ENCODE data around the gene HSPB6.

The HSPB6 gene

GRCh38 chr19:35734273-35734672 is 22.6 kb downstream of the HSPB6 start:
- DNase-seq (no peak), ATAC-seq (ENCODE audit: insufficient read depth, low read depth) (no peak)
- TF ChIP-seq CTCF (IDR thresholded peaks at IDR 0.05; ENCODE audit: borderline replicate concordance, extremely low read depth, low read length, poor library complexity, severe bottlenecking) (no peak), EZH2 (IDR thresholded peaks at IDR 0.05; ENCODE audit: borderline replicate concordance, low read depth, low read length, severe bottlenecking) (no peak)
- Histone ChIP-seq H2AFZ (ENCODE audit: low read depth, low read length) (no peak overlapping the region), H3K9ac (ENCODE audit: low read depth, low read length) (no peak overlapping the region), H4K20me1 (ENCODE audit: insufficient read depth, low read length) (peaks cover 41% of the 10 kb centered on the region), H3K79me2 (ENCODE audit: insufficient read depth, low read length) (no peaks in the 10 kb centered on the region), H3K9me3 (ENCODE audit: insufficient read depth, low read length, severe bottlenecking) (no peaks in the 10 kb centered on the region), H3K36me3 (ENCODE audit: insufficient read depth, low read length) (peaks cover 95% of the 10 kb centered on the region), H3K4me1 (ENCODE audit: insufficient read depth, low read length) (peaks cover 3% of the 10 kb centered on the region), H3K27me3 (ENCODE audit: insufficient read depth, low read length, poor library complexity) (no peaks in the 10 kb centered on the region), H3K27ac (ENCODE audit: low read length) (no peak overlapping the region), H3K4me3 (ENCODE audit: low read depth in 1 of 2, low read length in 2 of 2) (no peak overlapping the region), H3K4me2 (ENCODE audit: insufficient read depth, low read length) (no peak overlapping the region)

- Histone ChIP-seq H3K79me2 (ENCODE audit: insufficient read depth, low read length) (no peaks in the 10 kb centered on the region), H4K20me1 (ENCODE audit: insufficient read depth, low read length) (peaks cover 41% of the 10 kb centered on the region), H3K27ac (ENCODE audit: low read length) (no peak overlapping the region), H3K36me3 (ENCODE audit: insufficient read depth, low read length) (peaks cover 95% of the 10 kb centered on the region), H3K9ac (ENCODE audit: low read depth, low read length) (no peak overlapping the region), H3K9me3 (ENCODE audit: insufficient read depth, low read length, severe bottlenecking) (no peaks in the 10 kb centered on the region), H2AFZ (ENCODE audit: low read depth, low read length) (no peak overlapping the region), H3K27me3 (ENCODE audit: insufficient read depth, low read length, poor library complexity) (no peaks in the 10 kb centered on the region), H3K4me1 (ENCODE audit: insufficient read depth, low read length) (no peaks in the 10 kb centered on the region), H3K4me2 (ENCODE audit: insufficient read depth, low read length) (no peak overlapping the region), H3K4me3 (ENCODE audit: low read depth in 1 of 2, low read length in 2 of 2) (no peak overlapping the region)
- no peak for DNase-seq
- TF ChIP-seq EZH2 (IDR thresholded peaks at IDR 0.05; ENCODE audit: borderline replicate concordance, low read depth, low read length, severe bottlenecking) (no peak), CTCF (IDR thresholded peaks at IDR 0.05; ENCODE audit: borderline replicate concordance, extremely low read depth, low read length, poor library complexity, severe bottlenecking) (no peak)
- ATAC-seq (ENCODE audit: insufficient read depth, low read depth), result no peak
Observed at GRCh38 chr19:35733180-35734125, 23.4 kb downstream of the HSPB6 start.

GRCh38 chr19:35732540-35733179 is 24.2 kb downstream of the HSPB6 start:
- H4K20me1 ChIP-seq (ENCODE audit: insufficient read depth, low read length), result peaks cover 44% of the 10 kb centered on the region
- H3K4me1 ChIP-seq (ENCODE audit: insufficient read depth, low read length), result no peaks in the 10 kb centered on the region
- no peaks in the 10 kb centered on the region for H3K9me3 ChIP-seq (ENCODE audit: insufficient read depth, low read length, severe bottlenecking)
- no peak overlapping the region for H3K27ac ChIP-seq (ENCODE audit: low read length)
- no peak for DNase-seq
- TF ChIP-seq CTCF (IDR thresholded peaks at IDR 0.05; ENCODE audit: borderline replicate concordance, extremely low read depth, low read length, poor library complexity, severe bottlenecking), result no peak
- TF ChIP-seq EZH2 (IDR thresholded peaks at IDR 0.05; ENCODE audit: borderline replicate concordance, low read depth, low read length, severe bottlenecking), result no peak
- no peak overlapping the region for H3K4me3 ChIP-seq (ENCODE audit: low read depth in 1 of 2, low read length in 2 of 2)
- H3K36me3 ChIP-seq (ENCODE audit: insufficient read depth, low read length), result peaks cover 95% of the 10 kb centered on the region
- H3K79me2 ChIP-seq (ENCODE audit: insufficient read depth, low read length), result no peaks in the 10 kb centered on the region
- H3K9ac ChIP-seq (ENCODE audit: low read depth, low read length), result no peak overlapping the region
- ATAC-seq (ENCODE audit: insufficient read depth, low read depth), result no peak
- H3K27me3 ChIP-seq (ENCODE audit: insufficient read depth, low read length, poor library complexity), result no peaks in the 10 kb centered on the region
- H2AFZ ChIP-seq (ENCODE audit: low read depth, low read length), result no peak overlapping the region
- H3K4me2 ChIP-seq (ENCODE audit: insufficient read depth, low read length), result no peak overlapping the region

Measured in DND-41 (cell line).